Measurements from ENCODE around the gene PDE8A.
"Not testable (repeated sequence)": the region's sequence is repeated elsewhere in the genome, so short reads cannot be mapped to it uniquely, and the experiment has no call there.

Gene PDE8A

DNA sequence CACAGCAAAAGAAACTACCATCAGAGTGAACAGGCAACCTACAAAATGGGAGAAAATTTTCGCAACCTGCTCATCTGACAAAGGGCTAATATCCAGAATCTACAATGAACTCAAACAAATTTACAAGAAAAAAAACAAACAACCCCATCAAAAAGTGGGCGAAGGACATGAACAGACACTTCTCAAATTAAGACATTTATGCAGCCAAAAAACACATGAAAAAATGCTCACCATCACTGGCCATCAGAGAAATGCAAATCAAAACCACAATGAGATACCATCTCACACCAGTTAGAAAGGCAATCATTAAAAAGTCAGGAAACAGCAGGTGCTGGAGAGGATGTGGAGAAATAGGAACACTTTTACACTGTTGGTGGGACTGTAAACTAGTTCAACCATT, 30.1 kb downstream of the PDE8A start:
- DNase-seq, result not testable (repeated sequence)

DNA sequence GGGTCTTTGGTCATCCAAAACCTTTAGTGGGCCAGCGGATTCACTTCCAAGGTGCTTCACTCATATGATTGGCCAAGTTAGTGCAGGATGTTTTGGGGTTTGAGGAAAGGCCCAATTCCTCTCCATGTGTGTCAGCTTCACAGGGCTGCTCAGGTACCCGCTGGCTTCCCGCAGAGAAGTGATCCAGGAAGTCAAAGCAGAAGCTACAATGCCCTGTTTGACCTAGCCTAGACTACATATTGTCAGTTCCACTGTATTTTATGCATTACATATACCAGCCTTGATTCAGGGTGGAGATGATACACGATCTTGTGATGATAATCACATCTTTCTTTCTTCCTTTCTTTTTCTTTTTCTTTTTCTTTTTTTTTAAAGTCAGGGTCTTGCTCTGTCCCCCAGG, 32.1 kb downstream of the PDE8A start:
- no peak for DNase-seq

DNA sequence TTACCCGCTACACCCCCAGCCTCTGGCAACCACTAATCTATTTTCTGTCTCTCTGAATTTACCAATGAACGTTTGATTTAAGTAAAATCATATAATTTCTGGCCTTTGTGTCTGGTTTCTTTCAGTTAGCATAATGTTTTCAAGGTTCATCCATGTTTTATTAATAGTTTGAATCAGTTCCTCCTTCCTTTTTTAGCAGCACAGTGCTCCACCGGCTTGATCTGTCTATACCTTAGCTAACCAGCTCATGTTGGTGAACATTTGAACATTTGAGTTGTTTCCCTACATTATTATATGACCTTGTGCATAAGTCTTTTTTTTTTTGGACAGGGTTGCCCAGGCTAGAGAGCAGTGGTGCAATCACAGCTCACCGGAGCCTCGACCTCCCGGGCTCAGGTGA, 33.3 kb downstream of the PDE8A start:
- DNase-seq, result no peak

DNA sequence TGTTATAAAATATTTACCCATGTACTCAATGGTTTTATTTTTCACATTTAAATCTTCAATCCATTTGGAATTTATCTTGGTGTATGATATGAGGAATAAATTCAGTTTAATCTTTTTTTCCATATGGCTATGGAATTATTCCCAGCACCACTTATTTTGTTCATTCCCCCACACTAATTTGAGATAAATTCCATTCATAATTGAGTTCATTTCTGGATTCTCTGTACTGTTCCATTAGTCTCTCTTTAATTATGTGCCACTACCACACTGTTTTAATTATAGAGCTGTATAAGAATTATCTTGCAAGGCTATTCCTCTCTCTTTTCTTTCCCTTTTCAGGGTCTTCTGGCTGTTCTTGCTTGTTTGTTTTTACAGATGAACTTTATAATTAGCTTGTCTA, 34.6 kb downstream of the PDE8A start:
- DNase-seq, result no peak

DNA sequence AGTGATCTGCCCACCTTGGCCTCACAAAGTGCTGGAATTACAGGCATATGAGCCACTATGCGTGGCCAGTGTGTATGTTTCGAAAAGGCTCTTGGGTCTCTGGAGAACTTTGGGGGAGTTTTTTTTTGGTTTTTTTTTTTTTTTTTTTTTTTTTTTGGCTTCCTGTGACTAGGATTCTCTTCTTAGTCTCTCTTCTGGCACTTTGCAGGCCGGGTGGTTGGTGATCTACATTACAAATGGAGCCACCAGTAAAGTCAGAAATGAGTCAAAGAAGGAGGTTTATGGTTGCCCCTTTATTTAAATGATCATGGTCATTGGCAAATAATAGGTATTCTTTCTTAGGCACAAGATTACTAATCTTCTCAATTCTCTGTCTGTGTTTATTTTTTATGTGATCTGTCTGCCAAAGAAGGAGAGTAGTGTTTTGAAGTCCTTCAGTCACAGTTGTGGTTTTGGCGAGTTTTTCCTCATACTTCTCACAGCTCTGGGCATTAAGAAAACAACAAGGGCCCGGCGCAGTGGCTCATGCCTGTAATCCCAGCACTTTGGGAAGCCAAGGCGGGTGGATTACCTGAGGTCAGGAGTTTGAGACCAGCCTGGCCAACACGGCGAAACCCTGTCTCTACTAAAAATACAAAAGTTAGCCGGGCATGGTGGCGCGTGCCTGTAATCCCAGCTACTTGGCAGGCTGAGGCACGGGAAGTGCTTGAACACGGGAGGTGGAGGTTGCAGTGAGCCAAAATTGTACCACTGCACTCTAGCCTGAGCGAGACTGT, 38.3 kb downstream of the PDE8A start:
- no peak for DNase-seq

DNA sequence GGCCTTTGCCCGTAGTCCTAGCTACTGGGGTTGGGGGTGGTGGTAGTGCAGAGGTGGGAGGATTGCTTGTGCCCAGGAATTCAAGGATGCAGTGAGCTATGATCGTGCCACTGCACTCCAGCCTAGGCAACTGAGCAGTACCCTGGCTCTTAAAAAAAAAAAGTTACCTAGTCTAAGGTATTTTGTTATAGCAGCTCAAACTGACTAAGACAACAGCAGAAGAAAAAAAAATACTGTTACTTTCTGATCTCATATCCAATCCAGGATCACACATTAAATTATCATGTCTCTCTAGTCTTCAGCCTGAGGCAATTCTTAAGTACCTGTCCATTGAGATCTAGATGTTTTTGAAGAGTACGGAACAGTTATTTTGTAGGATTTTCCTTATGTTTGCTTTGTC, 39.8 kb downstream of the PDE8A start:
- no peak for DNase-seq

DNA sequence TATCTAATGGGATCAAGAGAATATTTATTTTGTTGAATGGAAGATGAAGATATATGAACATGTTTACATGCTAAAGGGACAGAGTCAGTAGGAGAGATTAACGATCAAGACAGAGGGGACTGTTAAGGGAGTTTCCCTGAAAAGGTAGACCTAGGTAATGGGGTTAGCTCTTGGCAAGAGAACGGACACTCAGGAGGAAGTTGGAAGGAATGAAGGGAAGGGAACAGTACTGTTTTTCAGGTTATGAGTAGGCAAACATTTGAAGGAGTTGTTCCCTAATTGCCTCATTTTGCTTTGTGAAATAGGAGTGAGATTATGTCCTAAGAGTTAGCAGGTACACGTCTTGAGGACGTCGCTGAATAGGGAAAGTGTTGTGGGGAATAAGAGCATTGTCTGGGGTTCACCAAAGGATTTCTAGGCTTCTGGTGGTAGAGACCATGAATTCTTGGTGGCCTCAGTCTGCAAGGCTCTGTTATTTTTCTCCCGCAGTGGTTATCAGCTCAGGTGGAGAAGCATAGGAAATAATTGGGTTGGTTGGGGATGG, 41.3 kb downstream of the PDE8A start:
- no peak for DNase-seq

DNA sequence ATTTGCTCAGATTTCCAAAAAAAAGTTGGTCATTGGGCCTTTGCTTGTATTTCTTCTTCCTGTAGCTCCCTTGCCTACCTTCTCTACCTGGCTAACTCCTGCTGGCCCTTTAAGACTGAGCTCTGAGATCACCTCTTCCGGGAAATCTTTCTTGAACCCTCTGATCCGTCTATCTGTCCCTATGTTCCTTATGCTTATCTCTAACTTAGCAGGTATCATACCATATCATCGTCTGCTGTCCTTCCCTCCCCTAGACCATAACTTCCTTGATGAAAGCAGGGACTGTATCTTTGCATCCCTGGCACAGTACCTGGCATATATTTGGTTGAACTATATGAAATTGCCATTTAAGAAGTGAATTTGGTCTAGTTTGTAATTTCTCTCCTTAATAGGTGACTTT, 42.3 kb downstream of the PDE8A start:
- no peak for DNase-seq

DNA sequence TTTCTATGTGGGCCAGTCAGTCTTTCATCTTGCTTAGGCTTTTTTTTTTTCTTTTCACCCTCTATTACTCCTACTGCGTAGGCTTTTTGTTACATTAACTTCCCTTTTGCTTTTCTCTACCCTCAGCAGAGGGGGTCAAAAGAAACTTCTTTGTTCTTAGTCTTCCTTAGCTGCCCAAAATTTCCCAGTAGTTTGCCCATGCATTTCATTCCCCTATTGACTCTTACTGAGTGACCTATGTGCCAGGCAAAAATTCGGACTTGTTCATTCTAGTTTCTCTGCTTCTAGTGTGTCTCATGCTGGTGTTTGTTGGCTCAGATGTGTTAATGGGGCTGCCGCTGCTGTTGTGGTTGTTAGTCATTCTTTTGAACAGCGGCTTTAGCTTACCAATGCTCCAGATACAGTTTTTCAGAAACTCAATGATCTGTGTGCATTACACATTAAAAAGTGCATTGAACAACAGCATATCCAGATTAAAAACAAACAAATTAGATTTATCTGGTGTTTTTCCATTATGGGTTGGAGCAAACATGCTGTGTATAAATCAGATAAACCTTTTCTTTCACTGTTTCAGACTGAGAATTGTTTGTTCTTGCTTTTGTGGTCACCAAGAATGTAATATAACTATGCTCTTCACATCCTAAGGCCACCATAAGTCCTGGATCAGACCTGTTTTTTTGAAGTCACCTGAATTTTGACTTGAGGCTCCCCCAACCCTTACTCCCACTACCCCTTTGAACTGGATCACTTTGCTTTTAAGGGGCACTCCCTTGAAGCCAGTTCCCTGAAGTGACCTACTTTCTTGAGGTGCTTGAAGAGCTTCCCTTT, 43.1 kb downstream of the PDE8A start:
- DNase-seq, result peak; percentile 14

DNA sequence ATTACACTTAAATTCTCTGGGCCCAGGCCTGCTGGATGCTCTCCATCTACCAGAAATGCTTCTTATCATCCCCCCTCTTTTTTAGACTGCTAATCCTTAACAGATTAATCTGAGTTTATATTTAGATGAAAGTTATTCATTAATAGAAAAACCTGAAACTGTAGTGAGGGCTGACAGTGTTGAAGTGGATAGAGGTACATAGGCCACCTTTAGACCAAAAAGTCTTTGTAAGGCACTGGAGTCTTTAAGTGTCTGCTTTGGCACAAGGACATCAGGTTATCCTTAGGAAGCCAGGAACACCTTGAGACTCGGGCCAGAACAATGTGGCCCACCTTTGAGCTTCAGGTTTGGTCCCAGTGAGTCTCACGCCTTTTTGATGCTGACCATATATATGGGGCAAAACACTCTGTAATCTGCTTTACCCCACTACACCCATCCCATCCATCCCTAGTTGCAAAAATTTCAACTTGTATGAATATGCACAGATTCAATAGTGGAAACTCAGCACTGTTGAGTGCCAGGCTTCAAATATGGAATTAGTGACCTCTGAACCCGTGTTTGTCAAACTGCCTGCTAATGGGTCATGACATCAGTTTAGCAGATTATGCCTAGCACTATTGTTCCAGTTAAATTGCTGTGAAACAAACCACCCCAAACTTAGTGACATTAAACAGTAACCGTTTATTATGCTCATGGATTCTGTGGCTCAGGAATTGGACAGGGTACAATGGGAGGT, 44.0 kb downstream of the PDE8A start:
- no peak for DNase-seq

DNA sequence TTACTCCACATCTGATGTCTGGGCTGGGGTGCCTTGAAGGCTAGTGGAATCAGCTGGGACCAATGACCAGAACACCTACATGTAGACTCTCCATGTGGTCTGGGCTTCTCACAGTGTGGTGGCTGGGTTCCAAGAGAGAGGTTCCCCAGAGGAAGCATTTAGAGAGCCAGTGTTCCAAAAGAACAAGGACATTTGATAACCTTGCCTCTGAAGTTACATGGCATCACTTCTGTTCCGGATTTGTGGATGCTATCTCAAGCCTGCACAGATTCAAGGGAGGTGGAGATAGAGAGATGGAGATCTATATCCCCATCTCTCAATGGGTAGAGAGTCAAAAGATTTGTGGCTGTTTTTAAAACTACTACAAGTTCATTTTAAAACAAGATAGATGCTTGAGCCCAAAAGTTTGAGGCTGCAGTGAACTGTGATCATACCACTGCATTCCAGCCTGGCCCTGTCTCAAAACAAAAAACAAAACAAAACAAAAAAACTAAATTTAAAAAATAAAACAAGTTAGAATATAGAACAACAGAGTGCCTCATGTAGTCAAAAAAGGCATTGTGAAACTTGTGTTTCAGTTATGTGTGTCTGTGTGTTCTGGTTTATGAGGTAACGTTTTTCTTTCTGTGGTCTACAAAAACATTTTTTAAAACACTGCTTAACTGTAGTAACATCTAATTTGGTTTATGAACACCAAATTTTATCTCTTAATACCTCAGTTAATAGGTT, 44.8 kb downstream of the PDE8A start:
- DNase-seq, result no peak

DNA sequence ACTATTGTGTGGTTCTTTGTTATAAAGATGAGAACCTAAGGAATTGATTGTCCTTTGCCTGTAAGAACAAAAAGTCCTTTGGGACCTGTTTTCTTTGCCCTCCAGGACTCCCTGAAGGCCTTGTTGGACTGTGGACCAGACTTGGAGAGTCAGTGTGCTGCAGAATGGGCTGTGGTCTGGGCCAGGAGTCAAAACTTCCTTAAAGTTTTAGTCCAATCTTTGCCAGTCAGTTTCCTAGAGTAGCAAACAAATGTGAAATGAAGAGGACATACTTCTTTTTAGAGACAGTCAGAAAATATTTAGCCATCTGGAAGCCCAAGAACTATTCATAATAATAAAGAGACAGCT, 45.4 kb downstream of the PDE8A start:
- no peak for DNase-seq

DNA sequence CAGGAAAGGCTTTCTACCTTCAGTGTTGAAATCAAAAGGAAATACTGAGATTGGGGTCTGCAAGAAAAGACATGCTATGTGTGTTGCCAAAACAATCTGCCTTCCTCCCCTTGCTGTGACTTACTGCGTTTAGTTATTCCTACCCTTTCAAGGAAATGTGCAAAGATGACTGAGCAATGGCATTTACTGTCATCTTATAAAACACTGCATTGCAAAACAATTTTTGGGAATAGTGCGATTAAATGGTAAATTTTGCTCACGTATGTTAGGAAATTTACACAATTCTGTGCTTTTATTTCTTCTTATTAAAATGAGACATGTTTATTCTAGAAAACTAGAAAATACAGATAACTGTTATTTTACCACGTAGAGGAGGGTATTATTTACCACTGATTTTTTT, 45.8 kb downstream of the PDE8A start:
- DNase-seq, result no peak

DNA sequence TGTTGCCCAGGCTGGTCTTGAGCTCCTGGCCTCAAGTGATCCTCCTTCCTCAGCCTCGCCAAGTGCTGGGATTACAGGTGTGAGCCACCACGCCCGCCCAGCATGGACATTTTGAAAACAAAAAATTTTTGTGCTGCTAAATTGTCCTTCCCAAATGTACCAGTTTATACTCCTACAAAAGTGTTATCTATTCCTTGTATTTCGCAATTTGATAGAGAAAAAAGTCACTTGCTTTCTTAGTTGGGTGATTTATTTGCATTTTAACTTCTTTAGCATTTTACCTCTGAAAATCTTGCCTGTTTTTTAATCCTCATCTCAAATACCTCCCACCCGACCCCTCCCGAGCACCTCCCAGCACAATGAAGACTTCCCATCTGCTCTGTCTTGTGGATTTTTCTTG, 46.8 kb downstream of the PDE8A start:
- no peak for DNase-seq

DNA sequence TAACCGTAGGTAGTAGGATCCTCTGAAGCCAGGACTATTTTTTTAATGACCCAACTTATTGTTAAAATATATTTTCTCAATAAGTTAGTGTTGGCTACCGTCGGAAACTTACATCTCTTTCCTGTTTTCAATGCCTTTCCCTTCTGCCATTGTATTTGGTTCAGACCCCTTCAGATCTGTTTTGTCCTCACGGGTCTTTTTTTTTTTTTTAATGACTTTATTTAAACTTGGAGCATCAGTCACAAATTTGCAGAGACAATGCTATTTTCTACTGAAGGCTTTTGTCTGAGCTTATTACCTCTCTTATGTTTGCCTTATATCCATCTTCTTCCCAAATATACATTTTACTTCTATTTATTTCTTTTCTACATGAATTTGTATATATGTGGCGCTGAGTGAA, 47.6 kb downstream of the PDE8A start:
- no peak for DNase-seq

DNA sequence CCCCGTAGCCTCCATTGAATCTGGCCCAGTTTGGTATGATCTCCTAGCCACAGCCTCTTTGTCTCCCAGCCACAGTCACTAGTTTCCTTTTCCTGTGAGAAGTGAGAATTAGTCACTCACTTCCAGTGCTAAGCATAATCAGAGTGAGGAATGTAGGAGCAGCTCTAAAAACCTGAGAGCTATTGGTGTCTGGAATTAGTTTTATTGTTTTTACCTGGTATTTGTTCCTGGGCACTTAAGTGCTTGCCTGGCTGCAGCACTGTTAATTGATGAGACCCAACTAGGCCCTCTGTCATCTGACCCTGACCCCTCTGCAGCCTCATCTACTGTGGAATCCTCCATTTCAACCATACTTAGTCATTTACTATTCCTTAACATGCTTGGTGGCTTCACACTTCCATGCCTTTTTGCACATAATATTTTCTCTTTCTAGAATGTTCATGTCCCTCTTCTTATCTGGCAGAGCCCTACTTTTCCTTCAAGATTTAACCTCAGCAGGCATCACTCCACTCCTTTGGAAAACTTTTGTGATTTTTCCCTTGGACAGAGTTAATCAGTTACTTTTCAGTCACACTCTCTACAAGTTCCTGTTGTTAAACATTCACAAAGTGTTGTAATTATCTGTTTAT, 48.8 kb downstream of the PDE8A start:
- DNase-seq, result peak; percentile 23

DNA sequence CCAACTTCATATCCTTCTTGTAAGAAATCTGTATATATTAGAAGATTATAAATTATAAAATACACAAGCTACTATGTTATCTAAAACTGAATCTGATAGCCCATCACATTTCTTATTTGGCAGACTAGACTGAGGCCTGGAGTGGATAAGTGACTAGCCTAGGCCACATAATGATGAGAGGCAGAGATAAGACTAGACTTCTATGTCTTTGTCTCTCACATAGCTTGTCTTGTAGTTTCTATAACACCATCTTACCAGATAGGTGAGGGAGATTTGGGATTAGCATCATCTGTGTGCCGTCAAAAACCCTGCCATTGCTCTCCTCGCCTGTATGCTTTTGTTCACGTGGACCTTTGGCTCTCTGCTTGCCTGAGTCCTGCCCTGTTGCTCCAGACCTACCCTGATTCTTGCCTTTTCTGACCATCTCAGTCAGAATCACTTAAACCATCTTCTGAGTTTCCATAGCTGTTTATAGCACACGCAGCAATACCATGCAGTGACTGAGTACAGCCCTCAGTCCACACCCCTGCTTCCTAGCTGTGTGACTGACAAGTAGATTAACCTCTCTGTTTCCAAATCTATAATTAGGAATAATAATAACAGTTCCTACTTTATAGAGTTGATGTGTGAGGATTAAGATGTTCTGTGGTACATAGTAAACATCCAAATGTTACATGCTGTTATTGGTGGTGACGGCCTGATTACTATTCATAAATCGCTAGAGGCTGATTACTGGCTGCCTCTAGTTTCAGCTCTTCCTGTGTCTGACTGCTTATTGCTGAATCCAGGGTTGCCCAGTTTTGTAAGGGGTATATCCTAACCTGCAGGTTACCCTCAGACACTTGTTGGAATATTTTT, 49.7 kb downstream of the PDE8A start:
- no peak for DNase-seq

DNA sequence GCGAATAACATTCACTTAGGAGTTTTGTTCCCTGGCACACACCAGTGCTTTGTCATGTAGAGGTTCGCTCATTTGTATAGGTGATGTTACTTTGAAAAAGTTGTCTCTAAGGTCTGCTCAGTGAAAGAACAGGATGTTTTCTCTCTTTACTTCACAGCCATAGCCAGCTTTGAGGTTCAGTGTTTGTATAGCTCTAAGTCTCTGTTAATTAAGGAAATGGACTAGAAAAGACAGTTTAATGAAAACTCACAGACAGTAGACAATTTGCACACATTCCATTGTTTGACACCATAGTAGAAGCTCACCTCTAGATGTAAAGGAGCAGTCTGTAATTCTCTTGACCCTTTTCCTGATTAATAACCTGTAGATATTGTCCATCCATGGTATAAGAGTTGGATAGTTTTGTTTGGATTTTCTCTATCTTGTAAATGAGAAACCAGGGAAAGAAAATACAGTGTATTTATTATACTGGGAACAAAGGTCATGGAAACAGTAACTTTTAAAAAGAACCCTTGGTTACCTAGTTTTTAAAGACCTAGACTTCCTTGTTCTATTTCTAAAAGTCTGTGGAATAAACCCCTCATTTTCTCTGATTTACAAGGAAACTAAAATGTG, 50.4 kb downstream of the PDE8A start:
- no peak for DNase-seq

DNA sequence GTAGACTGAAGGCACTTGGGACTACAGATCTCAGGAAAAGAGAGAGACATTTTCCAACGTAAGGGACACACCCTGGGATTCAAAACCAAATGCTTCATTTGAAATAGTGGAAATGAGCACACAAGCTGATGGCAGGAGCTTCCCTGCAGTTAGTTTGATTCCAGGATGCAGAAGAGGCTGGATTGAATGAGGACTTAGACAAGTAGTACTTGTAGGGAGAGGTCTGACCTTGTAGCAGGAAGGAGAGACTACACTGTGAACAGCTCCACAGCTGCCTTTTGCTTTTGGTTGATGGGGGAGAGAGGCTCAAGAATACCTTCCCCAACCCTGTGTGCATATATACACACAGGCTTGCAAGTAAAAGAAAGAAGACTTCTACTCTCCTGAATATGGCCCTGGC, 51.5 kb downstream of the PDE8A start:
- no peak for DNase-seq

DNA sequence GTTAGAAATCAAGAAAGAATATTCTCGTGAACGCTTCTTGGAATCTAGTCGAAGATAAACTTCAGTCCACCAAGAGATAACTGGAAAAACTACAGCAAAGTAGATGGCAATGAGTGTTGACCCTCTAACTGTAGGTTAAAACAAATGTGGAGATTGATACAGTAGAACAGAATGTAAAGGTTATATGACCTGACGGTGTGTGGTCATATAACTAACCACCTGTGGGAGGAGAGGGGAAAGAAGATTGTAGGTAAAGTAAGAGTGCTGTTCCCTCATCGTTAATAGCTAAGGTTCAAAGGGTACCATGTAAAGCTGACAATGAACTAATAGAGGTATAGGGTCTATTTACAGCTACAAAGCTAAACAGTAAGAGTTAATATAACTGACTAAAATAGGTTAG, 52.6 kb downstream of the PDE8A start:
- DNase-seq, result no peak

DNA sequence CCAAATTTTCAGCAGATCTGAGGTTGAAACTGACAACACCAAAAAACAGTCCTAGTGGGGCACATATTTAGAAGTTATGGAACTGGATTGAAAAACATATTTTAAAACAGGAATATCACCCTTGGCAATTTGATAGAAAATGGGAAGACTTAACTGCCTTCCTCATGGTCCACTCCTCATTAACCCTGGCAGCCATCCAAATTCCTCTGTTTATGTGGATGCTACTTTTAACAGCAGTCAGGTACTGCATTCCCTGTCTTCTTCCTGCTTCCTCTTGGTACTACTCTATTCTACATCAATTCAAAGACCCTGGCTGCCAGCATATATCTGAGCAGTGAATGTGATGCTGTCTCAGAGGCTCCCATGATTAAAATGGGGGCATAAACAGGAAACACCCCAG, 54.3 kb downstream of the PDE8A start:
- DNase-seq, result no peak

Data from CD4-positive, alpha-beta T cell treated with Interleukin-17A for 4 hours (primary cell).